ENCODE results near the gene PNISR.
"Not testable (repeated sequence)": the region's sequence is repeated elsewhere in the genome, so short reads cannot be mapped to it uniquely, and the experiment has no call there.

The PNISR gene, protein sequence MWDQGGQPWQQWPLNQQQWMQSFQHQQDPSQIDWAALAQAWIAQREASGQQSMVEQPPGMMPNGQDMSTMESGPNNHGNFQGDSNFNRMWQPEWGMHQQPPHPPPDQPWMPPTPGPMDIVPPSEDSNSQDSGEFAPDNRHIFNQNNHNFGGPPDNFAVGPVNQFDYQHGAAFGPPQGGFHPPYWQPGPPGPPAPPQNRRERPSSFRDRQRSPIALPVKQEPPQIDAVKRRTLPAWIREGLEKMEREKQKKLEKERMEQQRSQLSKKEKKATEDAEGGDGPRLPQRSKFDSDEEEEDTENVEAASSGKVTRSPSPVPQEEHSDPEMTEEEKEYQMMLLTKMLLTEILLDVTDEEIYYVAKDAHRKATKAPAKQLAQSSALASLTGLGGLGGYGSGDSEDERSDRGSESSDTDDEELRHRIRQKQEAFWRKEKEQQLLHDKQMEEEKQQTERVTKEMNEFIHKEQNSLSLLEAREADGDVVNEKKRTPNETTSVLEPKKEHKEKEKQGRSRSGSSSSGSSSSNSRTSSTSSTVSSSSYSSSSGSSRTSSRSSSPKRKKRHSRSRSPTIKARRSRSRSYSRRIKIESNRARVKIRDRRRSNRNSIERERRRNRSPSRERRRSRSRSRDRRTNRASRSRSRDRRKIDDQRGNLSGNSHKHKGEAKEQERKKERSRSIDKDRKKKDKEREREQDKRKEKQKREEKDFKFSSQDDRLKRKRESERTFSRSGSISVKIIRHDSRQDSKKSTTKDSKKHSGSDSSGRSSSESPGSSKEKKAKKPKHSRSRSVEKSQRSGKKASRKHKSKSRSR

DNA sequence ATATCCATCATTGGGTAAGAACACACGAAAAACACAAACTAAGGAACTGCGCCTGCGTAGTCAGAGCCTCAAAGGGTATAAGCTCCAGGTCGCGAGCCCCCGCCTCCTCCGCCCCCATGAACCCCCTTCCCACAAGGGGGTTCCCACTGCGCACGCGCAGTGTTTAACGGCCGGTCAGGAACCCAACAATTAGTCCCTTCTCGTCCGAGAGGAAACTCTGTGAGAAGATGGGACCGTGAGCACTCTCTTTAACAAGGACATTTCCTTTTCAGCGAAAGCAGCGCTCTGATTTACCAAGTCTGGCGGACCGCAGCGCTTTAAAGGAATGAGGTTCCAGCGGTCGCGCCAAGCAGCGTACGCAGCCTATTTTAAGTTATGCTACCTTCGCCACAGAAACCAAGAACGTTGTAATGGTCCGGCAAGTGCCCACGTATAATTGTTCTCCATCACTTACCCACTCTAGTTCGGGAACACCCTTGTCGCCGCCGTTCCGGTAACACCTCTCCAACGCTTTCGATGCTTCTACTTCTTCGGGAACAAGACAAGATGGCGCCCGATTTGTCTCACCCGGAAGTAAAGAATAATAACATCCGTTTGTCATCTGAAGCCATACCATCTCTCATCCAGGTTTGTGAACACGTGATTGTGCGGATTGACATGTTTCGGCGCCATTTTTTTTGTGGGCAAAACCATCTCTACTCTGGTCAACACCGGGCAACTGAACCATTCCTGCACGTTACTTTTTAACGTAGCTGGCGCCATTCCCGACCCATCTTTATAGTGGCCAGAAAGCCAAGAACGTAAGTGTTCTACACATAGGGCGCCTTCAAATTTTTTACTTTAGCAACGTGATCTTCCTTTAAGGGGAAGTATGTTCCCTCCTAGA, at the start of gene PNISR:
PNISR (minus strand) TSS at position 548 of the 886 bp plus-strand sequence. CDS start 10,649 bp downstream, outside the sequence.
- FAIRE-seq = peak; percentile 97

DNA sequence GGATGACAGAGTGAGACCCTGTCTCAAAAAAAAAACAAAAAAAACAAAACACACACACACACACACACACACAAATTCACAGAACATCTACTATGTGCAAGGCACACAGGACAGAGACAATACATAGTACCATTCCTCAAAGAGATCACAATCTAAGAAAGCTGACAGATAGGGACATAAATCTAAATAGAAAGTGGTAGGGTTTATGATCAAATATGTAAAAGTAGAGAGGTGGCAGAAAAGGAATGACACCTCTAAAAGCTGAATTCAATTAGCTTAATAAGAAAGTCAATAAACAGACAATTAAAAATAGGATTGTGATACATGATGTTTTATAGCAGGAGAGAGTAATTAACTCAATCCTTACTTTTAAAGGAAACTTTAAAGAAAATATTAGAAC, 48.6 kb upstream of the PNISR start:
- no peak for FAIRE-seq

DNA sequence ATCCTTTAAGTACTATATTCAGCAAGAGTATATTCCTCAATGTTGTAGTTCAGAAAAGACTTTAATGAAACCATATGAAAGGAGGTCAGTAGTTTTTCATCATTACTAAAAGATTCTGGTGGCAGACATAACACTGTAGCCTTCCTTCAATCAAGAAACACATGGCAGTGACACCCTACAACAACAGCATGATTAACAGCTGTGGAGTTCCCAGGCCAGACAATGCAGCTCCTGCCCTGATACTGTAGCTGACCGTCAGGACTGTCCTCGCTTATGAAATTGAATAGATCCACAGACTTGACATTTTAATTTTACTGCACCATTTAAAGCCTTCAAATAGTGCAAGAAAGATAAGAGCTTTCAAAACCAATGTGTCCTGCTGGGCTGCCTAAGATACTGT, 46.5 kb upstream of the PNISR start:
- FAIRE-seq = no peak

DNA sequence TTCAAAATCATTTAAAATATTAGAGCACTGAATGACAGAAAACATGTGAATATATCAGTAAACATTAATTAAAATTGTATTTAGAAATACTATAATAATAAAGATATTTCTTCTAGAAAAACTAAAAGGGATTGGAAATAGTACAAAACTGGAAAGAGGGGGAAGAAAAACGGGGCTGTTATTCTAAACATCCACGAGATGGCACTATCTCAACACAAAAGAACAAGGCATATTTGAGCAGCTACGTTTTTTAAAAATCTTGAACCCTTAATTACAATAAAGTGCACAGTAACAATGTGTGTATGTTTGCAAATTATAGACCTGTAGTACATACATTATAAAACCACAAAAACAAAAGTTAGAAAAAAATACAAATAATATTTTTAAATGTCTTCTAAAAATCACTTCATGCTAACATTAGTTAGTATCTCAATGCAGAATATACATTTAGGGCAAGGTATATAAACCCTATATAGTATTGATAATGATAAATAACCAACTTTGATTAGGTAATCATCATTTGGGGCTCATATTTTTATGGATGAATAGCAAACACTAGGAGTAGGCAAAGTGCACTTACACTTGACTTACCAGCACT, 42.5 kb upstream of the PNISR start:
- peak; percentile 98 for FAIRE-seq

DNA sequence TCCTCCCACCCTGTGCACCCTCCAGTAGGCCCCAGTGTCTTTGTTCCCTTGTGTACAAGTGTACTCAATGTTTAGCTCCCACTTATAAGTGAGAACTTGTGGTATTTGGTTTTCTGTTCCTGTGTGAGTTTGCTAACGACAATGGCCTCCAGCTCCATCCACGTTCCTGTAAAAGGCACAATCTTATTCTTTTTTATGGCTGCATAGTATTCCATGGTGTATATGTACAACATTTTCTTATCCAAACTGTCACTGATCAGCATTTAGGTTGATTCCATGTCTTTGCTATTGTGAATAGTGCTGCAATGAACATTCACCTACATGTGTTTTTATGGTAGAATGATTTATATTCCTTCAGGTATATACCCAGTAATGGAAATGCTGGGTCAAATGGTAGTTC, 34.0 kb upstream of the PNISR start:
- not testable (repeated sequence) for FAIRE-seq

DNA sequence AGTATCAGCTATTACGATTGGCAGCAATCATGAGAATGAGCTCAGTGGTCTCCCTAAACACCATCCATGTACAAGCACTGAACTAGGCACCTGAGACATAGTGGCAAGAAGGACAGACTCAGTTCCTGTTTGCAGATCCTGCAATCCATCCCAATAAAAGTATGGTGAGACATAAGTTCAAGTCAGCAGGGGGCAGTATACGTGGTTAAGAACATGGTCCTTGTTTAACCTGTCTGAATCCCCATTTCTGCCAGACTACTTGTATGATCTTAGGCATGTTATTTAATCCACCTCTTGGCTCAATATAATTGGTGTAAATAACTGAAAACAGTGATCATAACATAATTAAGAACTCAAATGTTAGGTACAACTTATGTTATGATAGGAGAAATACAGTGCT, 33.2 kb upstream of the PNISR start:
- no peak for FAIRE-seq

DNA sequence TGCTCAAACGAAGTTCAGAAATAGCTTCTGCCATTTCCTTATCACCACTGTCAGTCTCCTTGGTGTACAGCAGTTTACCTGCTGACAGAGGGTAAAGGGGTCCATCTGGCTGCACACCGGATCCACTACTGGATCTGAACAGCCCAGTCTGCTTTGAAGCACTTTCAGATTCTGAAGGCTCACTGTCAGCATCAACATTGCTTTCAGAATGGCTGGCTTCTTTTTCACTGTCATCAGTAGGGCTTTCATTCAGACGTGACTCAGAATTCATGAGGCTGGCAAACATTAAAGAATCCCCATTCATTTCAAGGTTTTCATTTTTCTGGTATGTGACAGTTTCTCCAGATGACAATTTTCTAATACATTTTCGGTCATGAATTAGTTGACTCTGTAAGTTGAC, 21.0 kb upstream of the PNISR start:
- FAIRE-seq = no peak

DNA sequence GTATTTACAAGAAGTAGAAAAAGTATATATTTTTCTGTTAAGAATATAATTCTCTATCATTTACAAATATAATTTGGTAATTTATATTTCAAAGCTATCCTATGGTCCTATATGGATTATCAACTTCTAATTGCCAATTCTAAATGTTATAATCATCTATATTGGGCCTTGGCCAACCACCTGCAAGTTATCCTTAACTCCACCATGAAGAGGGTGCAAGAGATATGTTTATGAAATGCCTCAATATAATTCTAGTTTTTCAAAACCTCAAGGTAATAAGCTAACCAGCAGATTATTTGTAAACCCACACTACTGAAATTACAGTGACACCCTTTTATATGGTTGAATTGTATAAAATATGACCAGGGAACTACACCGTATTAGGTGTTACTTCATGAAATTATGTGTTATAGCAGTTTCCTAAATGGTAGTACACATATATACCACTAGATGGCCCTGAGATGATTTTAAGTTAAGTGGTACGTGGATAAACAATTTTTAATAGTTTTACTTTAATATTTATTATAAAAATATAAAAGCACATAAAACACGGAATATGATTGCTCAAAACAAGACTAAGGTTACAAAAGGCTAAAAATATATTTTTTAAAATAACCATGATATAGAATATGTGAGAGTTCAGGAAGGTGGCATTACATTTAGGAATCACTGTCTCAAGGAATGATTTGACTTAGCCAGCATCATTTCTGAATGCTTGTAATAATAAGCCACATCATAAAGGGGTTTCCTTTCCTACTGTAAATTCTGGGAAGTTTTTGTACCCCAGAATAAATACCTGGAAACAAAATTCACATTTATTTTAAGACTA, 9.8 kb upstream of the PNISR start:
- FAIRE-seq = peak; percentile 98

DNA sequence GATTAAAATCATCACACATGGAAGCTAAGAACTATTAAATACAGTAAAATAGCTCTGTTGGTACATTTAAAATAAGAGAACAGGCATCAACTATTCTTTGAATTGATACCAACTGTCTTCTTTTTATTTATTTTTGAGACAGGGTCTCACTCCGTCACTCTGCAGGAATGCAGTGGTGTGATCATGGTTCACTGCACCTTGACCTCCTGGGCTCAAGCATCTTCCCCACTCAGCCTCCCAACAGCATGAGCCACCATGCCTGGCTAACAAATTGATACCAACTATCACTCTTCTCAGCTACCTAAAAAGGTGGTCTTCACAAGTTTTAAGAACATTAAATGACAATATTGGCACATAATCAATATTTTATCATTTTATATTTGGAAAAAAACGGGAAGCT, 7.8 kb upstream of the PNISR start:
- no peak for FAIRE-seq

DNA sequence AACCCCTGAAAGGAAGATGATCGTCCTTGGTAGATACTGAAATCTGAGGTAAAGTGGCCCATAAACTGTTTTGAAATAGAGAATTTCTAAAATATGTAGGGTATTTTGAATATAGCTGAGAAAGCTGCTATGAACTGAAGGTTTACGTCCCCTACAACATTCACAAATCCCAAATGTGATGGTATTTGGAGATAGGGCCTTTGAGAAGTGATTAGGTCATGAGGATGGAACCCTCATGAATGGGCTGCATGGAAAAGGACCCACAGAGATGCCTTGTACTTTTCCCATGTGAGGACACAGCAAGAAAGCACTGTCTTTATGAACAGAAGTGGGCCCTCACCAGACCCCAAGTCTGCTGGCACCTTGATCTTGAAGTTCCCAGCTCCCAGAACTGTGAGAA, 6.8 kb upstream of the PNISR start:
- FAIRE-seq = no peak

DNA sequence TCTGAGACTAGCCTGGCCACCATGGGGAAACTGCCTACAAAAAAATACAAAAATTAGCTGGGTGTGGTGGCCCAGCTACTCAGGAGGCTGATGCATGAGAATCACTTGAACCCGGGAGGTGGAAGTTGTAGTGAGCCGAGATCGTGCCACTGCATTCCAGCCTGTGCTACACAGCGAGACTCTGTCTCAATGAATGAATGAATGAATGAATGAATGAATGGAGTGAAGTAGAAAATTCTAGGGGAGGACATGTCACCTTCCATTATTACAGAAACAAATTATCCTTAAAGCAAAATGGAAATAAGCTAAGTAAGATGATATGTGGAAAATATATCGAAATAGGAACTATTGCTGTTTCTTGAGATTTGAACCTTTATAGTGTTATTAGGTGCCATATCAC, 2.9 kb upstream of the PNISR start:
- FAIRE-seq = no peak

DNA sequence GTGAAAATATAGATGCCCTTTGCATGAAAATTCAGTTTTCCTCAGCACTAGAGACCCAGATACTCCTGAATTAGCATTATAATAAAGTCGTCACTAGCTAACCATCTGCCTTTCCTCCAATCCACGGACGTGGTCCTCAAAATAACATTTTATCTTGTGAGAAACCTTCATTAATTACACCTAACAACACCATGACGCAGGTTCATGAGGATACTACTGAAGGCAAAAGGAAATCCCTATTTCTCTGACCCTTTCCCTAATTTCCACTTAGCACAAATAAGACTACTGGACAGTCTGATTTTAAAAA, 1.3 kb upstream of the PNISR start:
- no peak for FAIRE-seq

DNA sequence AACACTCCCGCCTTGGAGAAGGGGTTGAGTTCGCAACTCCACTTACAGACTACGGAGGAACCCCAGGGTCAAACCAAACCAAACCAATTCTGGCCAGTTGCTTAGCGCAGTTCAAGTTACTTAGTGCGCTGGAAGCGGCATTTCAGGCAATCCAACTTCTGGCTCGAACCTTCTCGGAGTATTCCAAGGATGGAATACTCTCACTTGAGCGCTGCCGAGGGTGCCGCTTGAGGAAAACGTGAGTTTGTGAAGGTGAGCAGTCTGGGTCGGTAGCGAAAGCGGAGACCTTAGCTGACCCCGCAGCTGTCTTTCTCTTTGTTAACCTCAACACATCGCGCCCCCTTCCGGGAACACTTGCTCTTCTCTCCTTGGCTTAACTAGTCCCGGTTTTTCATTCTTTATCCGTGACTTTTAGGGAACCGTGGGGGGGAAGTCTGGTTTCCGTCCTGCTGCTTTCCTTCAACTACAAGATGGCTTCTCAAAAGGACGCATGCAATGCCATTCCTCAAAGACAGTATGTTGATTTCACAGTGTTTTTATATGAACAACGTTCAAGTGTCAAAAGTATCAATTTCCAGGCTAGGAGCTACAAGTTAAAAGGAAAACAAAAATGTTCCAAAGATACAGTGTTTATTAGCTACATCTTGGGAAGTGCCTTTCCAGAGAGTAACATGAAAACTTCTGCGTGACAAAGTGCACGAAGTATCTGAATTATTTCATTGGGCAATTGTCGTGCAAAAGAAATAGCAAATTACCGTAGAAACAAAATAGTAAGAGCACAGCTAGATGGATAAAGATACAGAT, 741 bp upstream of the PNISR start:
- FAIRE-seq = peak; percentile 78

DNA sequence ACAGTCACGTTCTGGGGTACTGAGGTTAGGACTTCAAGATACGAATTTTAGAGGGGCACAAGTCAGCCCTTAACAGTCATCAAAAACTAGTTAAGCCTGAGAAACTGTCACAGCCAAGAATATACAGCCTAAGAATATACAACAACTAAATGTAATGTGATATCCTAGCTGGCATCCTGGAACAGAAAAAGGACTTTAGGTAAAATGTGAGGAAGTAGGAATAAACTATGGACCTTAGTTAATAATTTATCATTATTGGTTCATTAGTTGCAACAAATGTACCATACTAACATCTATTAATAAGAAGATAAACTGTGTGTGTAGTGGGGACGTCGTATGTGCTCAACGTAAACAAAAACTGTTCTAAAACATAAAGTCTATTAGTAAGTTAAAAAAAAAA, 1.1 kb downstream of the PNISR start:
- no peak for FAIRE-seq

DNA sequence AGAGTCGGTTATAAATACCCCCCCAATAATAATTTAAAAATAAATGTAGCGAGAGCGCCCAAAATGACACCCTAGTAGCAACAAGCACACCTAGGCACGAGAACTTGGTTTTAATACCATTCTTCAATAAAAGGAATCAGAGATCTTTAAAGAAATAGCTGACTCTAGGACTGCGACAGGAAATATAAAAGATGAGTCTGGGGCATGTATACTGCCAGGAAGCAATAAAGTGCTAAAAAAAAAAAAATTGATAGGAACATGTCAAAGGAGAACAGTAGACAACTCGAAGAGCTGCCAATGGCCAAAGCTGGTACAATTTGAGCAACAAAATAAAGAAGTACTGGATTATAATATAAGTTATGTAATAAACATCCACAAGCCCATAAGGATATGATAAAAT, 2.2 kb downstream of the PNISR start:
- FAIRE-seq = no peak

DNA sequence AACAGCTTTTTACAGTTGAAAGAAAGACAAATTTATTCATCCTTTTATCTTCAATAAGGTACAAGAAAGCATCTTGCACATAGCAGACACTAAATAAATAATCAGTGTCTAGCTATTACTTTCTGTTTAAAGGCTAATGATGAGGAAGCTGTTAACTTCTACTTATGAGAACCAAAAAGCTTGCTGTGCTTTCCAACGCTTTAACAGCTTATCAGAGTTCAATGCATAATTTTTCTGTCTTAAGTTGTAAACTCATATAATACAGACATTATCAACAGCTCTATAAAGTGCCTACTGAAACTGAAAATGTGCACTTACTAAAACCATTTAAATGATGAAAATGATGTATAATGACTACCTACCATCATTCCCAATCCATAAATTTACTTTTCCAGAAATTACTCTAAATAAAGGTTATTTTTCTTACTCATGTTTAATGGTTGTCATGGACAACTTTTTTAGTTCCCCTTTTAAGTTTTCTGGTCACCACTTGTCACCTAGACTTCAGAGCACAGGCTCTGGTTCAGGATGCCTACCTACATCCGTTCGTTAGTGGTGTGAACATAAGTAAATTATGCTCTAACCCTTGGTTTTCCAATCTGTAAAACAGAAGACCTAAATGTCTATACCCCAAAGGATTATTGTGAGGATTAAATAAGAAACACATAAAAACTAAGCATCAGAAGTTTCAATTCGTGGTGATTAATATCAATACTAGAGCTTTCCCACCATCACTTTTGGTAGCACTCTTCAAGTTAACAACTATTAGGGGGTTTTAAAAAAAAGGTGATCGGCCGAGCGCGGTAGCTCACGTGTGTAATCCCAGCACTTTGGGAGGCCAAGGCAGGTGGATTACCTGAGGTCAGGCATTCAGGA, 8.0 kb downstream of the PNISR start:
- FAIRE-seq = no peak

DNA sequence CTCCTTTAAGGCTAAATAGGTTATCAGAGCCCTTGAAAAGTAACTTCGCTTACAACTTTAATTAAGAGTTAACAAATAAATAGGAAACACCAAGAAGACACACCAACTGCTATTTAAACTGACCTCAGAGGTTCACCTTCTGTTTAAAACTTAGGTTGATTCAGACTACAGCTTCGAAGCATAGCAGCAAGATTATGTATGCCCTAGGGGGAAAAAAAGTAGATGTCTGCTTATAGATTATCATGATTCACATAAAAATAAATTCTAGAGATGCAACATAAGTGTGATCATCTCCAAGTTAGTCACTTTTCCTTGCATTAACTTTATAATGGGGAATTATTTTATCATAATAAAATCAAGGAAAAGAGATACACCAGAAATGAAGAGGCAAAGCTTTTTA, 8.9 kb downstream of the PNISR start:
- FAIRE-seq = no peak

DNA sequence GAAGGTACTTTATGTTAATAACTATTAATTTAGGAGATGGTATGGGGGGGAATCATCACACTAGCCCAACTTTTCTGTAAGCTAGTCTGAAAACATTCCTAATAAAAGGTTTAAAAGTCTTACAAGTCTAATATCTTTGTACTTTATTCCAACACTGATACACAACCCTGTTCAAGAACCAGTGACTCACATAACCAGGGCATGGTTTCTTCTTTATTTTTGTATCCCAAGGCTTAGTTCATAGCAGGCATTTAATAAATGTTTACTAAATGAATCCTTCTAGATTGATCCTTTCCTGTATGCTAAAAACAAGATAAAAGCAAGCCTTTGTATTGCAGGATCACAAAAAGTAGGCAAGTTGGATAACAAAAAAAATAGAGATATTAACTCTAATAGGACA, 9.7 kb downstream of the PNISR start:
- FAIRE-seq = no peak

DNA sequence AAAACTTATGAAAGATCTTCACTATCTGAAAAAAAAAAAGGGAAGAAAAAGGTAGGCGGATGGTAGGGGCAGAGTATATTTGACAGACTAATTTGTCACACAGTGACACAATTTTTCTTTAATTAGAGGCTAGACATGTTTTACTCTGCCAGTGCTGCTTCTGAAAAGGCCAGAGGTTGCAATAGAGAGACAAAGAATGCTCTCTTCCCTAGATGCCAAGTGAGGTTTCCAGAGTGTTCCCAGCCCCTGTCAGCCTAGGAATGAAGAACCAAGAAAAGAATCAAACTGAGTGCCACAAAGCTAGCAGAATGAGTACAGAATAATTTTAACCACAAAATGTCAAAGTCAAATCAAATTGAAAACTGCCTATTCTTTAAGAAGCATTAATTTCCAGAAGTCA, 13.0 kb downstream of the PNISR start:
- FAIRE-seq = no peak

DNA sequence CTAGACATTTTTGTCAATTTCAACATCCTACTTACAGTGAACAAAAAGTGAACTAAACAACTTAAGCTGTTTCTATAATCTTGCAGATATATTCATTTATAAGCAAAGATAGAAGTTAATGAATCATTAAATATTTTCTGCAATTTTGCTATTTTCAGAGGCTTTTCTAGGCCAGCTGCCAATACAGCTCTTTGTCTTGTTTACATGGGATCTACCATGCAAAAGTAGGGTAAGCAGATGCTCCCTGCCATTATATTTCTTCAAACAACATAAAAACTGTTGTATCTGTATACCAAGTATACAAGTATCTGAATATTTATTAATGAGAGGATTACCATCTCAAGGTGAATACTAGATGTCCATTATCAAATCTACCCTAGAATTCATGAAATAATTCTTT, 15.4 kb downstream of the PNISR start:
- FAIRE-seq = no peak
